HCEC 1CT (cell line): ENCODE results near the gene HRNR.
"Not testable (repeated sequence)": the region's sequence is repeated elsewhere in the genome, so short reads cannot be mapped to it uniquely, and the experiment has no call there.

ENCODE experiments used
- DNase-seq: peaks from one replicate; pipeline ENCODE4 v3.0.0-alpha.2; 2017

Gene HRNR

DNA sequence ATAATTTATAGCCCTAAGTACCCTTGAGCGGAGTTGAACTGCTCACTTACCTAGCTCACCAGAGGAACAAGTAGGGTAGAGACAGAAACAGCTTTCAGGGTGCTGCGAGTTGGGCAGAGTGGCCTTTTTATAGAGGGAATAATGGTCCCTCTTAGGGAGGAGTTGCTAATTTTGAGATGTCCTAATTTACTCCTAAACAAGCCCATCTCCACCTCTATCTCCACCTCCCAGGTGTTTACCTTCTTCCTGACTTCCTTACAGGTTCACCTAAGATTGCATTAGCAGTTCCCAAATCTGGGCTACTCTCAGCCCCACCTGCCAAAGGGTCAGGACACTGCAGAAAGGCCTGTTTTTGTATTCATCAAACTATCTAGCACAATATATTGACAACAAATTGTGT, at the start of gene HRNR:
TSS of gene HRNR (minus strand) at position 101 of the 400 bp plus-strand sequence. CDS start 940 bp downstream, outside the sequence.
- no peak for DNase-seq

GRCh38 chr1:152256394-152256793, 32.4 kb upstream of the HRNR start:
- DNase-seq = not testable (repeated sequence)

GRCh38 chr1:152252157-152252556, 28.2 kb upstream of the HRNR start:
- no peak for DNase-seq

- no peak for DNase-seq
Measured at GRCh38 chr1:152251391-152251790, 27.4 kb upstream of the HRNR start.

- DNase-seq = no peak
Measured at GRCh38 chr1:152247316-152247715, 23.3 kb upstream of the HRNR start.

GRCh38 chr1:152244576-152245273, 20.7 kb upstream of the HRNR start:
- DNase-seq = peak; percentile 13

- DNase-seq = no peak
Measured at GRCh38 chr1:152237093-152237492, 13.1 kb upstream of the HRNR start.

- no peak for DNase-seq
Measured at GRCh38 chr1:152228831-152229230, 4.8 kb upstream of the HRNR start.

GRCh38 chr1:152227310-152227928, 3.4 kb upstream of the HRNR start:
- no peak for DNase-seq

- no peak for DNase-seq
Measured at GRCh38 chr1:152225678-152226077, 1.7 kb upstream of the HRNR start.

DNA sequence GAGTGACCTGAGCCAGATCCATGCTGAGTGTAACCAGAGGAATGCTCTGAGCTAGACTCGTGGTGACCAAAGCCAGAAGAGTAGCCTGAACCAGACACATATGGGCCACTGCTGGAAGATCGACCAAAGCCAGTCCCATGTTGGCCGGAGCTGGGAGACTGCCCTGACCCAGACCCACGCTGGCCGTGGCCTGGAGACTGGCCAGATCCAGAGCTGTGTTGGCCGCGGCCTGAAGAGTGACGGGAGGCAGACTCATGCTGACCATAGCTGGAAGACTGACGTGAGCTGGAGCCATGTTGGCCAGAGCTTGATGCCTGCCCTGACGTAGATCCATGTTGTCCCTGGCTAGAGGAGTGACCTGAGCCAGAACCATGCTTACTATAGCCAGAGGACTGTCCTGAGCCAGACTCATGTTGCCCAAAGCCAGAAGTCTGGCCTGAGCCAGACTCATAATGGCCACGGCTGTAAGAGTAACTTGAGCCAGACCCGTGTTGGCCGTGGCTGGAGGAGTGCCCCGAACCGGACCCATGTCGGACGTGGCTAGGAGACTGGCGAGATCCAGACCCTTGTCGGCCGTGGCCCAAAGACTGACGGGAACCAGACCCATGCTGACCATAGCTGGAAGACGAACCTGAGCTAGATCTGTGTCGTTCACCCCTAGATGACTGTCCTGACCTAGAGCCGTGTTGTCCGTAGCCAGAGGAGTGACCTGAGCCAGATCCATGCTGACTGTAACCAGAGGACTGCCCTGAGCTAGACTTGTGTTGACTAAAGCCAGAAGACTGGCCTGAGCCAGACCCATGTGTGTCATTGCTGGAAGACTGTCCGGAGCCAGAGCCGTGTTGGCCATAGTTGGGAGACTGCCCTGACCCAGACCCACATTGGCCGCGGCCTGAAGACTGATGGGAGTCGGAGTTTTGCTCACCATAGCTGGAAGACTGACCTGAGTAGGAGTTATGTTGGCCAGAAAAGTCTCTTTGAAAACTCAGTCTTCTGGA, 3.5 kb downstream of the HRNR start:
- no peak for DNase-seq

DNA sequence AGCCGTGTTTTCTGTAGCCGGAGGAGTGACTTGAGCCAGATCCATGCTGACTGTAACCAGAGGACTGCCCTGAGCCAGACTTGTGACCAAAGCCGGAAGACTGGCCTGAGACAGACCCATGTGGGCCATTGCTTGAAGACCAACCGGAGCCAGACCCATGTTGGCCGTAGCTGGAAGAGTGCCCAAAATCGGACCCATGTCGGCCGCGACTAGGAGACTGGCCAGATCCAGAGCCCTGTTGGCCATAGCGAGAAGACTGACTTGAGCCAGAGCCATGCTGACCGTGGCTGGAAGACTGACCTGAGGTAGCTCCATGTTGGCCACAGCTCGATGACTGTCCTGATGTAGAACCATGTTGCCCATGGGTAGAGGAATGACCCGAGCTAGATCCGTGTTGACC, 4.6 kb downstream of the HRNR start:
- not testable (repeated sequence) for DNase-seq

- no peak for DNase-seq
Measured at GRCh38 chr1:152218762-152219436, 5.1 kb downstream of the HRNR start.

GRCh38 chr1:152215604-152216003, 8.4 kb downstream of the HRNR start:
- DNase-seq = not testable (repeated sequence)

DNA sequence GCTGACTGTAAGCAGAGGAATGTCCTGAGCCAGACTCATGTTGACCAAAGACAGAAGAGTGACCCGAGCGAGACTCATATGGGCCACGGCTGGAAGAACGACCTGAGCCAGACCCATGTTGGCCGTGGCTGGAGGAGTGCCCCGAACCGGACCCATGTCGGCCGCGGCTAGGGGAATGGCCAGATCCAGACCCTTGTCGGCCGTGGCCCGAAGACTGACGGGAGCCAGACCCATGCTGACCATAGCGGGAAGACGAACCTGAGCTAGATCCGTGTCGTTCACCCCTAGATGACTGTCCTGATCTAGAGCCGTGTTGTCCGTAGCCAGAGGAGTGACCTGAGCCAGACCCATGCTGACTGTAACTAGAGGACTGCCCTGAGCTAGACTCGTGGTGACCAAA, 9.1 kb downstream of the HRNR start:
- DNase-seq = not testable (repeated sequence)

DNA sequence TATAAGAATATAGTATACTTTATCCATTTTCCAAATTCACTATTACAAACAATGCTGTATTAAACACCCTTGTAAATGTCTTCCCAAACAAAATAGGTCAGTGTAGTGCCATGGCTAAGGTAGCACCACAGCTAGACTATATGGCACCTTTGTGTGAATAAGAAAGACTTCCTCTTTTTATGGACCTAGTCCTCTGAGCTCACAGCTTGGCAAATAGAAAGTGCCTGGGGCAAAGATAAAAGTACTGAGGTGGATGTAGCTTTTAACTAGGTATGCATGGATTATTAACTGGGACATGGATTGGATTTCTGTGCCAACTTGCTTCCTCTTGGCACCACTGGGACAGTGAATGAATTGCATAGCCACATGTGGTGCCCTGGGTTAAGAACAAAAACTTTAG, 25.0 kb downstream of the HRNR start:
- no peak for DNase-seq

DNA sequence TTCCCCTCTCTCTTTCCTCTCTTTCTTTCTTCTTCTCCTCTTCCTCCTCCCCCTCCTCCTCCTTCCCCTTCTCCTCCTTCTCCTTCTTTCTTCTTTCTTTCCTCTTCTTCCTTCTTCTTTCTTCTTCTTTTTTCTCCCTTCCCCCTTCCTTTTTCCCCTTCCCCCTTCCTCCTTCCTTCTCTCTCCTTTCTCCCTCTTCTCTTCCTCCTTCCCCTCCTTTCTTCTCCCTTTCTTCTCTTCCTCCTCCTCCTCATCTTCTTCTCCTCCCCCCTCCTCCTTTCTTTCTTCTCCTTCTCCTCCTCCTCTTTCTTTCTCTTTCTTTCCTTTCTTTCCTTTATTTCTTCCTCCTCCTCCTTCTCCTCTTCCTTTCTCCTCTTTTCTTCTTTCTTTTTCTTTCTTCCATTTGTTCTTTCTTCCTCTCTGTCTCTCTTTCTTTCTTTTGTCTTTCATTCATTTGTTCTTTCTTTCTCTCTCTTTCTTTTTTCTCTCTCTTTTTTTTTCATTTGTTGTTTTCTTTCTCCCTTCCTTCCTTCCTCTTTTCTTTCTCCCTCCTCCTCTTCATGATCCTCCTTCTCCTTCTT, 26.5 kb downstream of the HRNR start:
- DNase-seq = no peak

- DNase-seq = no peak
Measured at GRCh38 chr1:152191711-152192110, 32.3 kb downstream of the HRNR start.

- no peak for DNase-seq
Measured at GRCh38 chr1:152191260-152191659, 32.7 kb downstream of the HRNR start.

DNA sequence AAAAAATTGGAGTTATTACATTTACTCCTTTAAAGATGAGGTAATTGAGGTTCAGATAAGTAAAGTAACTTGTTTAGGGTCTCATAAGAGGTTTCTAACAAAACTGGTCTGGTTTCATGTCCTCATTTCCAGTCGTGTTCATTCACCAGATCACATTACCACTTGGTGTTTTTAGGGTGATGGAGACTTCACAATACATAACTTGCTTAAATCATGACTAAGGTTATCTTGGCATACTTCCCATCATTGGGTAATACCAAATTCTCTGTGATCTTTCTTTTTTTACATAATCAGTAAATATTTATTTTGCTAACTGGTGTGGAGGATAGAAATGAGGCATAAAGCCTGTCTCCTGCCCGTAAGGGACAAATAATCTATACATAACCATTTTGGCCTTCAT, 33.4 kb downstream of the HRNR start:
- peak; percentile 51 for DNase-seq

DNA sequence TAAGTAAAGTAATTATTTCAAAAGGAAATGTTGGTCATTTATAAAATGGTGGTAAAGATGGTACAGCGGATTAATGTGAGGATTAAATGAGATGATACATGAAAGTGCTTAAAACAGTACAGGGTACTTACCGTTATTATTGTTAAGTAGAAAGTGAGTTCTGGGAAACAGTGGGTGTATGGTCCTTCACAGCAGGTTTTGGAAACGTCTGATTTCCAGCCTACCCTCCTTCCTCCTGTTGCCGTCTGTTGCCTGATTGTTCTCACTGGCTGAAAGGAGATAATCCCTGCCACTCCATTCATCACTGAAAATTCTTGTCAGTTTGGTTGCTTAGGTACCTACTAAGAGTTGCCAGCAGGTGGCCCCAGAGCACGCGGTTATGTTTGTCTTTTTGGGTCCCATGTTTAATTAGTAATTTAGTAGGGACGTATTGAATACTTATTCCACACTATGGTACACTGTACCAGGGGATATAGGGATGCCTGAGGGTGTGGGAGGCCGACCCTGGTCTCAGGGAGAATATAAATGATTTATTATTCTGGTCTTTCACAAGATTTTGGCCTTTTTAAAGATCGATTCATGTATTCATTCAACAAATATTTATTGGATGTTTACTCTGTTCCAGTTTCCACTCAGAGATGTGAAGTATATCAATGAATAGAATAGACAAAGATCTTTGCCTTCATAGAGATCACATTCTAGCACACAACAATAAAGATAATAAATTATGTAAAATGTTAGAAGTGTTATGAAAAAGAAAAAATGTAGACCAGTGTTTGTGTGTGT, 34.1 kb downstream of the HRNR start:
- DNase-seq = peak; percentile 60
